Left ventricle myocardium inferior (tissue), 1 donor: Measurements from ENCODE around the gene CCDC82. TPM values are rescaled to one million over a fixed set of nuclear protein-coding genes. Genes with fewer than 3 reads are reported as not detected.

Source experiments
- DNase-seq: peaks from one replicate; pipeline ENCODE4 v3.0.0-alpha.2; 2020
- H3K27ac ChIP-seq: fragments of 200-600 bp; replicated peaks from 2 replicates; pipeline ENCODE4 v1.8.0; 2021
- H3K27me3 ChIP-seq: fragments of 200-600 bp; 2 replicates; pipeline ENCODE4 v1.8.0; 2021; ENCODE audit warnings: low read depth
- H3K36me3 ChIP-seq: fragments of 200-600 bp; 2 replicates; pipeline ENCODE4 v1.8.0; 2021
- H3K4me1 ChIP-seq: fragments of 200-600 bp; 2 replicates; pipeline ENCODE4 v1.8.0; 2021
- H3K4me3 ChIP-seq: fragments of 200-600 bp; 2 replicates; pipeline ENCODE4 v1.8.0; 2021; ENCODE audit warnings: mild to moderate bottlenecking, moderate library complexity
- H3K9me3 ChIP-seq: fragments of 200-600 bp; replicated peaks from 2 replicates; pipeline ENCODE4 v1.8.0; 2021
- CTCF ChIP-seq: fragments of 200-600 bp; IDR thresholded peaks from 2 replicates; pipeline ENCODE4 v1.8.0; 2021; ENCODE audit warnings: antibody characterized with exemption, mild to moderate bottlenecking, borderline replicate concordance
- intact Hi-C: fragments of 100-400 bp; cut with micrococcal nuclease; formaldehyde crosslinking; loops from one replicate; pipeline ENCODE4 v1.11.0; 2022
- total RNA-seq: library from RNA; stranded (reverse); fragmentation: NEBNext Ultra II Directional; extraction: Animal tissue kit (Norgen Biotek cat#: 25700); gene quantifications from one replicate; pipeline ENCODE4 v1.2.1, GENCODE V29; 2021
- donor health status: DM: no; HTN: yes; CAD: no; lungs with severe emphysema.

The CCDC82 gene
- total RNA-seq, 1 donor from 2014 or later: 15.9 TPM

- H3K4me1 ChIP-seq: peaks cover 61% of the 10 kb centered on the region
- H3K27me3 ChIP-seq: no peaks in the 10 kb centered on the region
- DNase-seq: peak; percentile 45
- intact Hi-C loops: loop anchor here (2.0 kb wide), 1 partner anchor 287 kb away; no protein-coding TSS in a partner anchor
- peak overlapping the region; percentile 82 for H3K27ac ChIP-seq
- no peaks in the 10 kb centered on the region for H3K36me3 ChIP-seq
- H3K9me3 ChIP-seq: no peaks in the 10 kb centered on the region
- peak; percentile 49 for TF ChIP-seq CTCF
- H3K4me3 ChIP-seq: peak overlapping the region; percentile 76
Observed at GRCh38 chr11:96341211-96342013, 48.3 kb downstream of the CCDC82 start.

- Histone ChIP-seq H3K4me3 (peak overlapping the region; percentile 76), H3K27me3 (no peaks in the 10 kb centered on the region), H3K27ac (peak overlapping the region; percentile 82), H3K36me3 (no peaks in the 10 kb centered on the region), H3K4me1 (peaks cover 61% of the 10 kb centered on the region), H3K9me3 (no peaks in the 10 kb centered on the region)
- DNase-seq: no peak
- intact Hi-C loops: no loop called here
- TF ChIP-seq CTCF: no peak
Observed at GRCh38 chr11:96340555-96340885, 49.2 kb downstream of the CCDC82 start.

- H3K4me1 ChIP-seq: peaks cover 61% of the 10 kb centered on the region
- intact Hi-C loops: no loop called here
- no peak for TF ChIP-seq CTCF
Observed at GRCh38 chr11:96339706-96340554, 49.8 kb downstream of the CCDC82 start.

GRCh38 chr11:96338910-96339705 lies 50.6 kb downstream of the CCDC82 start:
- Histone ChIP-seq H3K27ac (peak overlapping the region; percentile 82), H3K36me3 (no peaks in the 10 kb centered on the region), H3K27me3 (no peaks in the 10 kb centered on the region), H3K4me1 (peaks cover 61% of the 10 kb centered on the region), H3K9me3 (no peaks in the 10 kb centered on the region), H3K4me3 (peak overlapping the region; percentile 76)
- no peak for TF ChIP-seq CTCF
- intact Hi-C loops: no loop called here
- peak; percentile 31 for DNase-seq

More at GRCh38 chr11:96339706-96340554, 49.8 kb downstream of the CCDC82 start:
- Histone ChIP-seq H3K27ac (peak overlapping the region; percentile 82), H3K4me3 (peak overlapping the region; percentile 76), H3K36me3 (no peaks in the 10 kb centered on the region), H3K27me3 (no peaks in the 10 kb centered on the region), H3K9me3 (no peaks in the 10 kb centered on the region)
- DNase-seq: no peak
